H9 (cell line): Measurements from ENCODE around the gene FCHSD2. TPM values are rescaled to one million over a fixed set of nuclear protein-coding genes. Genes with fewer than 3 reads are reported as not detected.
A peak's percentile ranks its signal among the peaks of the same experiment; 100 is the strongest.

ENCODE experiments used
- DNase-seq: peaks from one replicate; pipeline ENCODE4 v3.0.0-alpha.2; 2017
- H2AFZ ChIP-seq: one replicate; pipeline ENCODE4 v1.6.1; 2013; ENCODE audit warnings: mild to moderate bottlenecking, low read length, control low read depth, moderate library complexity
- H2AK5ac ChIP-seq: 2 replicates; pipeline ENCODE4 v1.6.1; 2013; ENCODE audit warnings: low read length, control low read depth, mixed read lengths; ENCODE audit not compliant: insufficient read length
- H2BK120ac ChIP-seq: one replicate; pipeline ENCODE4 v1.6.1; 2013; ENCODE audit warnings: low read depth, mild to moderate bottlenecking, low read length, control low read depth, inconsistent platforms; ENCODE audit not compliant: poor library complexity, severe bottlenecking
- H2BK12ac ChIP-seq: 2 replicates; pipeline ENCODE4 v1.6.1; 2013; ENCODE audit warnings: low read length, control low read depth, mixed read lengths, low read depth; ENCODE audit not compliant: insufficient read length
- H2BK15ac ChIP-seq: 2 replicates; pipeline ENCODE4 v1.6.1; 2013; ENCODE audit warnings: low read depth, low read length, control low read depth
- H2BK20ac ChIP-seq: one replicate; pipeline ENCODE4 v1.6.1; 2013; ENCODE audit warnings: low read depth, mild to moderate bottlenecking, low read length, control low read depth, inconsistent platforms; ENCODE audit not compliant: poor library complexity, severe bottlenecking
- H2BK5ac ChIP-seq: 2 replicates; pipeline ENCODE4 v1.6.1; 2013; ENCODE audit warnings: low read length, control low read depth, mixed read lengths; ENCODE audit not compliant: insufficient read length
- H3K14ac ChIP-seq: 2 replicates; pipeline ENCODE4 v1.6.1; 2013; ENCODE audit warnings: low read length, control low read depth; ENCODE audit not compliant: insufficient read depth
- H3K18ac ChIP-seq: 2 replicates; pipeline ENCODE4 v1.6.1; 2013; ENCODE audit warnings: low read depth, mild to moderate bottlenecking, mixed read lengths, low read length, control low read depth; ENCODE audit not compliant: insufficient read length
- H3K23ac ChIP-seq: 2 replicates; pipeline ENCODE4 v1.6.1; 2013; ENCODE audit warnings: low read length, control low read depth, mixed read lengths, low read depth; ENCODE audit not compliant: insufficient read length
- H3K23me2 ChIP-seq: 2 replicates; pipeline ENCODE4 v1.6.1; 2013; ENCODE audit warnings: low read depth, mild to moderate bottlenecking, mixed read lengths, low read length, control low read depth; ENCODE audit not compliant: insufficient read length, poor library complexity, severe bottlenecking
- H3K27ac ChIP-seq: 2 replicates; pipeline ENCODE4 v1.5.1; 2013; ENCODE audit warnings: low read length, control low read depth, mixed read lengths, low read depth; ENCODE audit not compliant: insufficient read length
- H3K27me3 ChIP-seq: 2 replicates; pipeline ENCODE4 v1.6.1; 2013; ENCODE audit warnings: low read length, control low read depth, inconsistent platforms; ENCODE audit not compliant: insufficient read depth
- H3K4ac ChIP-seq: 2 replicates; pipeline ENCODE4 v1.6.1; 2013; ENCODE audit warnings: low read depth, mild to moderate bottlenecking, control low read depth, inconsistent platforms, low read length, moderate library complexity
- H3K4me1 ChIP-seq: 2 replicates; pipeline ENCODE4 v1.6.1; 2013; ENCODE audit warnings: low read length, control low read depth, inconsistent platforms; ENCODE audit not compliant: insufficient read depth
- H3K4me2 ChIP-seq: 2 replicates; pipeline ENCODE4 v1.6.1; 2013; ENCODE audit warnings: low read length, control low read depth, mixed read lengths; ENCODE audit not compliant: insufficient read length, insufficient read depth
- H3K56ac ChIP-seq: 2 replicates; pipeline ENCODE4 v1.6.1; 2013; ENCODE audit warnings: low read depth, mild to moderate bottlenecking, mixed read lengths, low read length, control low read depth; ENCODE audit not compliant: insufficient read length
- H3K79me1 ChIP-seq: 2 replicates; pipeline ENCODE4 v1.6.1; 2013; ENCODE audit warnings: low read depth, mild to moderate bottlenecking, moderate library complexity, low read length, control low read depth, inconsistent platforms; ENCODE audit not compliant: insufficient read depth, poor library complexity, severe bottlenecking
- H3K79me2 ChIP-seq: 2 replicates; pipeline ENCODE4 v1.6.1; 2013; ENCODE audit warnings: low read length, control low read depth, inconsistent platforms; ENCODE audit not compliant: insufficient read depth
- H3K9ac ChIP-seq: 2 replicates; pipeline ENCODE4 v1.6.1; 2013; ENCODE audit warnings: low read length, control low read depth, mixed read lengths; ENCODE audit not compliant: insufficient read length; ENCODE audit errors: extremely low read depth
- H3K9me3 ChIP-seq: one replicate; pipeline ENCODE4 v1.6.1; 2013; ENCODE audit warnings: low read depth, low read length, inconsistent platforms; ENCODE audit not compliant: control insufficient read depth
- H3T11ph ChIP-seq: one replicate; pipeline ENCODE4 v1.6.1; 2013; ENCODE audit warnings: mild to moderate bottlenecking, low read length, control low read depth, inconsistent platforms
- H4K20me1 ChIP-seq: one replicate; pipeline ENCODE4 v1.6.1; 2013; ENCODE audit not compliant: control insufficient read depth, insufficient read length, insufficient read depth
- H4K5ac ChIP-seq: 2 replicates; pipeline ENCODE4 v1.6.1; 2013; ENCODE audit warnings: low read depth, mild to moderate bottlenecking, mixed read lengths, low read length, control low read depth; ENCODE audit not compliant: insufficient read length
- H4K8ac ChIP-seq: replicated peaks from 2 replicates; pipeline ENCODE4 v1.6.1; 2013; ENCODE audit warnings: low read length, control low read depth, mixed read lengths, low read depth; ENCODE audit not compliant: insufficient read length
- H4K91ac ChIP-seq: 2 replicates; pipeline ENCODE4 v1.6.1; 2013; ENCODE audit warnings: low read depth, mild to moderate bottlenecking, moderate library complexity, mixed read lengths, low read length, control low read depth; ENCODE audit not compliant: insufficient read length
- H3K27ac Mint-ChIP-seq, 3 experiments: 2 replicates in 2 of 3; 3 replicates in 1 of 3; pipeline ENCODE4 v1.8.0; 2020 to 2021; ENCODE audit warnings: mixed read lengths in 3 of 3, mild to moderate bottlenecking in 1 of 3, moderate library complexity in 1 of 3
- H3K27me3 Mint-ChIP-seq: 2 replicates; pipeline ENCODE4 v1.8.0; 2021; ENCODE audit warnings: low read depth, mild to moderate bottlenecking, moderate library complexity, mixed read lengths
- H3K36me3 Mint-ChIP-seq, 3 experiments: 2 replicates in 2 of 3; 3 replicates in 1 of 3; pipeline ENCODE4 v1.8.0; 2020 to 2021; ENCODE audit warnings: low read depth in 3 of 3, mixed read lengths in 3 of 3; ENCODE audit not compliant: insufficient read depth in 1 of 3
- H3K4me1 Mint-ChIP-seq, 2 experiments: 2 replicates each; pipeline ENCODE4 v1.8.0; 2020; ENCODE audit warnings: mixed read lengths in 2 of 2
- H3K4me3 Mint-ChIP-seq, 2 experiments: 2 replicates in 1 of 2; 3 replicates in 1 of 2; pipeline ENCODE4 v1.8.0; 2020 to 2021; ENCODE audit warnings: mild to moderate bottlenecking in 2 of 2, mixed read lengths in 2 of 2, moderate library complexity in 1 of 2
- H3K9me3 Mint-ChIP-seq, 2 experiments: 2 replicates in 1 of 2; 3 replicates in 1 of 2; pipeline ENCODE4 v1.8.0; 2020; ENCODE audit warnings: mild to moderate bottlenecking in 2 of 2, mixed read lengths in 2 of 2, moderate library complexity in 1 of 2
- CTCF ChIP-seq: fragments of 200-600 bp; sonication (generic); conservative IDR thresholded peaks from 3 replicates; pipeline ENCODE4 v1.8.0; 2021; ENCODE audit warnings: antibody characterized with exemption, mild to moderate bottlenecking
- WGBS: extraction: QIAGEN DNeasy Blood & Tissue Kit; methylation state at CpG from one replicate; pipeline ENCODE4 v1.1.7; 2013; ENCODE audit warnings: missing lambda C conversion rate, low lambda C conversion rate, mixed read lengths; ENCODE audit not compliant: insufficient read length; ENCODE audit errors: extremely low coverage; 5-methylcytosine and 5-hydroxymethylcytosine counted together
- total RNA-seq: library from RNA; stranded (reverse); gene quantifications from 2 replicates; pipeline ENCODE4 v1.2.1, GENCODE V29; 2021

Gene FCHSD2
- total RNA-seq, 1 experiment from 2014 or later, result 17.8 TPM

- Histone ChIP-seq H3K18ac (no peak overlapping the region), H2BK12ac (no peak overlapping the region), H3K14ac (no peak overlapping the region), H2AFZ (no peak overlapping the region), H4K91ac (no peak overlapping the region), H3K27ac (no peak overlapping the region), H2BK5ac (no peak overlapping the region), H3K56ac (no peak overlapping the region), H3T11ph (no peak overlapping the region), H3K9me3 (no peaks in the 10 kb centered on the region), H3K23ac (no peak overlapping the region), H2BK15ac (no peak overlapping the region), H3K79me1 (no peaks in the 10 kb centered on the region), H2BK20ac (no peak overlapping the region), H3K4me1 (no peaks in the 10 kb centered on the region), H4K5ac (no peak overlapping the region), H2AK5ac (no peak overlapping the region), H3K9ac (no peak overlapping the region), H4K8ac (no peak overlapping the region), H3K23me2 (no peaks in the 10 kb centered on the region), H3K27me3 (no peaks in the 10 kb centered on the region), H3K4me2 (no peak overlapping the region), H3K4ac (no peak overlapping the region), H2BK120ac (no peak overlapping the region), H3K79me2 (no peaks in the 10 kb centered on the region), H4K20me1 (no peaks in the 10 kb centered on the region)
- Mint-ChIP-seq H3K27me3 (no peaks in the 10 kb centered on the region), H3K27ac (0 out of 7 replicates have a peak overlapping the region, but pooled peaks of 1 of the 3 experiments have one; percentile 24), H3K4me3 (no peak overlapping the region), H3K9me3 (peaks cover 6 to 8% of the 10 kb centered on the region in 2 experiments; a peak in 2 of 5 replicates), H3K36me3 (peaks cover 0 to 16% (median 4%) of the 10 kb centered on the region in 3 experiments; a peak in 3 of 7 replicates), H3K4me1 (peaks cover 0 to 5% of the 10 kb centered on the region in 2 experiments; a peak in 1 of 4 replicates)
- WGBS, result no CpG with 5 or more reads among the region's 6 CpGs
- no peak for TF ChIP-seq CTCF
- DNase-seq, result no peak
These were observed 27.3 kb downstream of the FCHSD2 start for GRCh38 chr11:73114835-73115220.
